HEK293 (cell line): ENCODE measurements around the gene TMOD1.

Experiments used
- CTCF ChIA-PET: fragments of 350-600 bp; formaldehyde crosslinking; extraction: SDS; loops from one replicate; lab custom pipeline; 2021; ENCODE audit warnings: antibody characterized with exemption; lab: Yijun Ruan, JAX
- POLR2A ChIA-PET: fragments of 300-600 bp; formaldehyde crosslinking; extraction: SDS; loops from one replicate; lab custom pipeline; 2020; ENCODE audit warnings: antibody characterized with exemption, inconsistent platforms; lab: Yijun Ruan, JAX
- H3K27ac ChIP-seq: fragments of 200-500 bp; sonication (Bioruptor generic); 2 replicates; pipeline ENCODE4 v1.5.1; 2014; ENCODE audit warnings: low read depth, low read length, control low read depth, inconsistent platforms; ENCODE audit errors: extremely low read depth
- H3K36me3 ChIP-seq, 2 experiments: fragments of 200-500 bp in 1 of 2; sonication (Bioruptor generic) in 1 of 2; 1 replicate in 1 of 2; 2 replicates in 1 of 2; pipeline ENCODE4 v1.5.1; 2014 to 2017; ENCODE audit warnings: inconsistent platforms in 2 of 2, low read length in 2 of 2; ENCODE audit not compliant: control insufficient read depth in 2 of 2, insufficient read depth in 1 of 2
- H3K4me1 ChIP-seq: fragments of 200-500 bp; sonication (Bioruptor generic); 2 replicates; pipeline ENCODE4 v1.5.1; 2014; ENCODE audit warnings: mild to moderate bottlenecking, low read length, inconsistent platforms; ENCODE audit not compliant: control insufficient read depth, insufficient read depth
- H3K4me3 ChIP-seq: 2 replicates; pipeline ENCODE4 v1.5.1; 2011; ENCODE audit warnings: low read depth, mild to moderate bottlenecking, control low read depth, low read length, moderate library complexity
- H3K9me3 ChIP-seq: fragments of 200-500 bp; sonication (Bioruptor generic); 2 replicates; pipeline ENCODE4 v1.5.1; 2014; ENCODE audit warnings: low read depth, low read length, inconsistent platforms; ENCODE audit not compliant: control insufficient read depth, insufficient read depth
- GLI2 ChIP-seq: fragments of 450-650 bp; formaldehyde crosslinking; IDR thresholded peaks from 2 replicates; pipeline ENCODE4; 2017; ENCODE audit warnings: missing biosample characterization, missing genetic modification characterization, low read depth, borderline replicate concordance
- GLIS1 ChIP-seq: fragments of 450-650 bp; formaldehyde crosslinking; IDR thresholded peaks from 2 replicates; pipeline ENCODE4 v1.5.1; 2016; ENCODE audit warnings: missing biosample characterization, missing genetic modification characterization
- KLF1 ChIP-seq: fragments of 450-650 bp; formaldehyde crosslinking; IDR thresholded peaks from 2 replicates; pipeline ENCODE4 v1.5.1; 2016; ENCODE audit warnings: missing biosample characterization, missing genetic modification characterization
- SCRT1 ChIP-seq: fragments of 450-650 bp; formaldehyde crosslinking; IDR thresholded peaks from 2 replicates; pipeline ENCODE4 v1.5.1; 2016; ENCODE audit warnings: missing biosample characterization, missing genetic modification characterization, borderline replicate concordance
- ZFP69B ChIP-seq: fragments of 450-650 bp; formaldehyde crosslinking; IDR thresholded peaks from 2 replicates; pipeline ENCODE4 v1.5.1; 2016; ENCODE audit warnings: missing biosample characterization, missing genetic modification characterization
- ZIC2 ChIP-seq: fragments of 450-650 bp; formaldehyde crosslinking; IDR thresholded peaks from 2 replicates; pipeline ENCODE4 v1.5.1; 2016; ENCODE audit warnings: missing biosample characterization, missing genetic modification characterization
- ZNF133 ChIP-seq: fragments of 450-650 bp; formaldehyde crosslinking; IDR thresholded peaks from 2 replicates; pipeline ENCODE4 v1.5.1; 2016; ENCODE audit warnings: missing biosample characterization, missing genetic modification characterization
- ZNF221 ChIP-seq: fragments of 450-650 bp; formaldehyde crosslinking; IDR thresholded peaks from 2 replicates; pipeline ENCODE4 v1.5.1; 2017; ENCODE audit warnings: missing biosample characterization, missing genetic modification characterization, borderline replicate concordance
- ZNF324 ChIP-seq: fragments of 450-650 bp; formaldehyde crosslinking; IDR thresholded peaks from 2 replicates; pipeline ENCODE4 v1.5.1; 2016; ENCODE audit warnings: missing biosample characterization, missing genetic modification characterization
- ZNF416 ChIP-seq: fragments of 450-650 bp; formaldehyde crosslinking; IDR thresholded peaks from 2 replicates; pipeline ENCODE4 v1.5.1; 2016; ENCODE audit warnings: missing biosample characterization, missing genetic modification characterization
- ZNF426 ChIP-seq: fragments of 450-650 bp; formaldehyde crosslinking; IDR thresholded peaks from 2 replicates; pipeline ENCODE4 v1.5.1; 2017; ENCODE audit warnings: missing biosample characterization, missing genetic modification characterization, mild to moderate bottlenecking, inconsistent platforms, moderate library complexity
- ZNF585B ChIP-seq: fragments of 450-650 bp; formaldehyde crosslinking; IDR thresholded peaks from 2 replicates; pipeline ENCODE4 v1.5.1; 2016; ENCODE audit warnings: missing biosample characterization, missing genetic modification characterization
- ZNF626 ChIP-seq: fragments of 450-650 bp; sonication (Bioruptor Pico); formaldehyde crosslinking; IDR thresholded peaks from 2 replicates; pipeline ENCODE4 v1.5.1; 2018; ENCODE audit warnings: missing biosample characterization, missing genetic modification characterization, inconsistent platforms
- ZNF670 ChIP-seq: fragments of 450-650 bp; formaldehyde crosslinking; IDR thresholded peaks from 2 replicates; pipeline ENCODE4 v1.5.1; 2016; ENCODE audit warnings: missing biosample characterization, missing genetic modification characterization, low read depth
- ZNF707 ChIP-seq: fragments of 450-650 bp; formaldehyde crosslinking; IDR thresholded peaks from 2 replicates; pipeline ENCODE4 v1.5.1; 2016; ENCODE audit warnings: missing biosample characterization, missing genetic modification characterization
- ZNF837 ChIP-seq: fragments of 450-650 bp; formaldehyde crosslinking; IDR thresholded peaks from 2 replicates; pipeline ENCODE4 v1.5.1; 2016; ENCODE audit warnings: missing biosample characterization, missing genetic modification characterization
- ZNF843 ChIP-seq: fragments of 450-650 bp; formaldehyde crosslinking; IDR thresholded peaks from 2 replicates; pipeline ENCODE4 v1.5.1; 2016; ENCODE audit warnings: missing biosample characterization, missing genetic modification characterization
- TF ChIP-seq, protein P1 (sequence below): fragments of 450-650 bp; formaldehyde crosslinking; IDR thresholded peaks from 2 replicates; pipeline ENCODE4 v1.5.1; 2016; ENCODE audit warnings: missing biosample characterization, missing genetic modification characterization
- TF ChIP-seq, protein P2 (sequence below): fragments of 450-650 bp; formaldehyde crosslinking; IDR thresholded peaks from 2 replicates; pipeline ENCODE4 v1.5.1; 2016; ENCODE audit warnings: missing biosample characterization, missing genetic modification characterization
- TF ChIP-seq, protein P3 (sequence below): fragments of 450-650 bp; formaldehyde crosslinking; IDR thresholded peaks from 2 replicates; pipeline ENCODE4 v1.5.1; 2016; ENCODE audit warnings: missing biosample characterization, missing genetic modification characterization
- TF ChIP-seq, protein P4 (sequence below): fragments of 450-650 bp; formaldehyde crosslinking; IDR thresholded peaks from 2 replicates; pipeline ENCODE4 v1.5.1; 2016; ENCODE audit warnings: missing biosample characterization, missing genetic modification characterization, borderline replicate concordance
- TF ChIP-seq, protein P5 (sequence below): fragments of 450-650 bp; formaldehyde crosslinking; IDR thresholded peaks from 2 replicates; pipeline ENCODE4 v1.5.1; 2016; ENCODE audit warnings: missing biosample characterization, missing genetic modification characterization

TMOD1 gene

DNA sequence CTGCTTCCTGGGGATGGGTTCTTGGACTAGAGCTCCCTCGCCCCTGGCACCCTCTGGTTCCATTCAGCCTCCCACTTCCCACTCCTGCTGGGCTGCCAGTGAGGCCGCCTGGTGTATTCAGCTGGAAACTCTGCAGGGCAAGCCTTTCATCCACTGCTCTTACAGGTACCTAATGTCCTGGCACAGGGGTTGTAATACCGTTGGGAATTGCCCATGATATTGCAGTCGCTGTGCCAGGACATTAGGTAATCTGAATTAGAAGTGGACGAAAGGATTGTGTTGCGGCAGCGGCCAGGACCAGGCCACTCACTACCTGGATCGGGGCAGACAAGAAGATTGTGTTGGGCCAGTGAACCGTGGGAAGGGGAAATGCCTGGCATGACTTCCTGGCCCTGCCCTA lies 13.1 kb downstream of the TMOD1 start:
- CTCF ChIA-PET = no interaction called here
- no peaks in the 10 kb centered on the region for H3K9me3 ChIP-seq
- TF ChIP-seq ZIC2 (tag by site-specific recombination) (peak; percentile 61), ZFP69B (tag by site-specific recombination) (no peak), ZNF670 (tag by site-specific recombination) (no peak)
- TF ChIP-seq, protein P1, sequence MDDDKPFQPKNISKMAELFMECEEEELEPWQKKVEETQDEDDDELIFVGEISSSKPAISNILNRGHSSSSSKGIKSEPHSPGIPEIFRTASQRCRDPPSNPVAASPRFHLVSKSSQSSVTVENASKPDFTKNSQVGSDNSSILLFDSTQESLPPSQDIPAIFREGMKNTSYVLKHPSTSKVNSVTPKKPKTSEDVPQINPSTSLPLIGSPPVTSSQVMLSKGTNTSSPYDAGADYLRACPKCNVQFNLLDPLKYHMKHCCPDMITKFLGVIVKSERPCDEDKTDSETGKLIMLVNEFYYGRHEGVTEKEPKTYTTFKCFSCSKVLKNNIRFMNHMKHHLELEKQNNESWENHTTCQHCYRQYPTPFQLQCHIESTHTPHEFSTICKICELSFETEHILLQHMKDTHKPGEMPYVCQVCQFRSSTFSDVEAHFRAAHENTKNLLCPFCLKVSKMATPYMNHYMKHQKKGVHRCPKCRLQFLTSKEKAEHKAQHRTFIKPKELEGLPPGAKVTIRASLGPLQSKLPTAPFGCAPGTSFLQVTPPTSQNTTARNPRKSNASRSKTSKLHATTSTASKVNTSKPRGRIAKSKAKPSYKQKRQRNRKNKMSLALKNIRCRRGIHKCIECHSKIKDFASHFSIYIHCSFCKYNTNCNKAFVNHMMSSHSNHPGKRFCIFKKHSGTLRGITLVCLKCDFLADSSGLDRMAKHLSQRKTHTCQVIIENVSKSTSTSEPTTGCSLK (tag by site-specific recombination) = no peak
- TF ChIP-seq, protein P2, sequence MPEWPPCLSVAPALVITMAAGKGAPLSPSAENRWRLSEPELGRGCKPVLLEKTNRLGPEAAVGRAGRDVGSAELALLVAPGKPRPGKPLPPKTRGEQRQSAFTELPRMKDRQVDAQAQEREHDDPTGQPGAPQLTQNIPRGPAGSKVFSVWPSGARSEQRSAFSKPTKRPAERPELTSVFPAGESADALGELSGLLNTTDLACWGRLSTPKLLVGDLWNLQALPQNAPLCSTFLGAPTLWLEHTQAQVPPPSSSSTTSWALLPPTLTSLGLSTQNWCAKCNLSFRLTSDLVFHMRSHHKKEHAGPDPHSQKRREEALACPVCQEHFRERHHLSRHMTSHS (tag by site-specific recombination) = no peak
- TF ChIP-seq, all 188 proteins: peak for 1
- POLR2A ChIA-PET = no interaction called here
- no peaks in the 10 kb centered on the region; the same call in 1 of the 2 replicates for H3K4me1 ChIP-seq
- H3K36me3 ChIP-seq = peaks cover 0 to 4% of the 10 kb centered on the region in 2 experiments; a peak in 1 of 3 replicates
- H3K27ac ChIP-seq = no peak overlapping the region
- no peak overlapping the region for H3K4me3 ChIP-seq

DNA sequence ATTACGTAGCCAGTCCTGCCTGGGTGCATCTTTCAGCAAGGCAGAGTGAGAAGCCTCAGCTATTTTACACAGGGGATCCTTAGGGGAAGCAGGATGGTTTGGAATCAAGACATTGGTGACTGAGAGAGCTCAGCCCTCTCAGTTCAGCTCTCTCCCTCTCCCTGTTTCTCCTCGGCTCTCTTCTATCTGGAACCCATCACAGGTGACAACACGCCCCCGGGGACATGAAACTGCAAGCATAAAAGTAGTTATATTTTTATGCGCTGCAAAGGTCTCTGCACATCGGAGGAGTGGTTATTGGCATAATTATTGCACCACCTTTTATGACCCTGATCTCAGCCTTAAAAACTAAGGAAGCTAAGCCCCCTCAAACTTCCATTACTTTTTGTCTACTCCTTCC lies 14.2 kb downstream of the TMOD1 start:
- no peaks in the 10 kb centered on the region; the same call in 1 of the 2 replicates for H3K4me1 ChIP-seq
- ChIA-PET CTCF (no interaction called here), POLR2A (no interaction called here)

More for the DNA sequence above, 14.2 kb downstream of the TMOD1 start:
- Histone ChIP-seq H3K4me3 (no peak overlapping the region), H3K27ac (no peak overlapping the region), H3K9me3 (no peaks in the 10 kb centered on the region), H3K36me3 (peaks cover 0 to 10% of the 10 kb centered on the region in 2 experiments; a peak in 1 of 3 replicates)
- TF ChIP-seq ZNF626 (tag by site-specific recombination) (no peak), ZNF416 (tag by site-specific recombination) (no peak), ZNF324 (no peak), ZNF585B (tag by site-specific recombination) (no peak), ZNF426 (tag by site-specific recombination) (no peak), SCRT1 (tag by site-specific recombination) (no peak), ZNF221 (no peak), GLIS1 (tag by site-specific recombination) (no peak), ZNF843 (tag by site-specific recombination) (no peak), GLI2 (tag by site-specific recombination) (no peak), ZNF133 (tag by site-specific recombination) (no peak), ZNF707 (tag by site-specific recombination) (no peak), KLF1 (tag by site-specific recombination) (no peak), ZNF837 (no peak)
- TF ChIP-seq, protein P3, sequence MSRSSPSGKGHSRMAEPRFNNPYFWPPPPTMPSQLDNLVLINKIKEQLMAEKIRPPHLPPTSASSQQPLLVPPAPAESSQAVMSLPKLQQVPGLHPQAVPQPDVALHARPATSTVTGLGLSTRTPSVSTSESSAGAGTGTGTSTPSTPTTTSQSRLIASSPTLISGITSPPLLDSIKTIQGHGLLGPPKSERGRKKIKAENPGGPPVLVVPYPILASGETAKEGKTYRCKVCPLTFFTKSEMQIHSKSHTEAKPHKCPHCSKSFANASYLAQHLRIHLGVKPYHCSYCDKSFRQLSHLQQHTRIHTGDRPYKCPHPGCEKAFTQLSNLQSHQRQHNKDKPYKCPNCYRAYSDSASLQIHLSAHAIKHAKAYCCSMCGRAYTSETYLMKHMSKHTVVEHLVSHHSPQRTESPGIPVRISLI (tag by site-specific recombination) = no peak
- TF ChIP-seq, protein P4, sequence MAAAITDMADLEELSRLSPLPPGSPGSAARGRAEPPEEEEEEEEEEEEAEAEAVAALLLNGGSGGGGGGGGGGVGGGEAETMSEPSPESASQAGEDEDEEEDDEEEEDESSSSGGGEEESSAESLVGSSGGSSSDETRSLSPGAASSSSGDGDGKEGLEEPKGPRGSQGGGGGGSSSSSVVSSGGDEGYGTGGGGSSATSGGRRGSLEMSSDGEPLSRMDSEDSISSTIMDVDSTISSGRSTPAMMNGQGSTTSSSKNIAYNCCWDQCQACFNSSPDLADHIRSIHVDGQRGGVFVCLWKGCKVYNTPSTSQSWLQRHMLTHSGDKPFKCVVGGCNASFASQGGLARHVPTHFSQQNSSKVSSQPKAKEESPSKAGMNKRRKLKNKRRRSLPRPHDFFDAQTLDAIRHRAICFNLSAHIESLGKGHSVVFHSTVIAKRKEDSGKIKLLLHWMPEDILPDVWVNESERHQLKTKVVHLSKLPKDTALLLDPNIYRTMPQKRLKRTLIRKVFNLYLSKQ (tag by site-specific recombination) = no peak
- TF ChIP-seq, protein P1 (tag by site-specific recombination) = no peak
- TF ChIP-seq, protein P5, sequence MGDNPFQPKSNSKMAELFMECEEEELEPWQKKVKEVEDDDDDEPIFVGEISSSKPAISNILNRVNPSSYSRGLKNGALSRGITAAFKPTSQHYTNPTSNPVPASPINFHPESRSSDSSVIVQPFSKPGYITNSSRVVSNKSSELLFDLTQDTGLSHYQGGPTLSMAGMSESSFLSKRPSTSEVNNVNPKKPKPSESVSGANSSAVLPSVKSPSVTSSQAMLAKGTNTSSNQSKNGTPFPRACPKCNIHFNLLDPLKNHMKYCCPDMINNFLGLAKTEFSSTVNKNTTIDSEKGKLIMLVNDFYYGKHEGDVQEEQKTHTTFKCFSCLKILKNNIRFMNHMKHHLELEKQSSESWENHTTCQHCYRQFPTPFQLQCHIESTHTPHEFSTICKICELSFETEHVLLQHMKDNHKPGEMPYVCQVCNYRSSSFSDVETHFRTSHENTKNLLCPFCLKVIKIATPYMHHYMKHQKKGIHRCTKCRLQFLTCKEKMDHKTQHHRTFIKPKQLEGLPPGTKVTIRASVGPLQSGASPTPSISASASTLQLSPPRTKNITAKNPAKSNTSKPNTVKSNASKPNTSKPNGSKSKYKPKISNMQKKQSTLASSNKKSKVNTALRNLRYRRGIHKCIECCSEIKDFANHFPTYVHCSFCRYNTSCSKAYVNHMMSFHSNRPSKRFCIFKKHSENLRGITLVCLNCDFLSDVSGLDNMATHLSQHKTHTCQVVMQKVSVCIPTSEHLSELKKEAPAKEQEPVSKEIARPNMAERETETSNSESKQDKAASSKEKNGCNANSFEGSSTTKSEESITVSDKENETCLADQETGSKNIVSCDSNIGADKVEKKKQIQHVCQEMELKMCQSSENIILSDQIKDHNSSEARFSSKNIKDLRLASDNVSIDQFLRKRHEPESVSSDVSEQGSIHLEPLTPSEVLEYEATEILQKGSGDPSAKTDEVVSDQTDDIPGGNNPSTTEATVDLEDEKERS (tag by site-specific recombination) = no peak
